ENCODE results near the gene RASL12.
"Not testable (repeated sequence)": the region's sequence is repeated elsewhere in the genome, so short reads cannot be mapped to it uniquely, and the experiment has no call there.

RASL12 gene

DNA sequence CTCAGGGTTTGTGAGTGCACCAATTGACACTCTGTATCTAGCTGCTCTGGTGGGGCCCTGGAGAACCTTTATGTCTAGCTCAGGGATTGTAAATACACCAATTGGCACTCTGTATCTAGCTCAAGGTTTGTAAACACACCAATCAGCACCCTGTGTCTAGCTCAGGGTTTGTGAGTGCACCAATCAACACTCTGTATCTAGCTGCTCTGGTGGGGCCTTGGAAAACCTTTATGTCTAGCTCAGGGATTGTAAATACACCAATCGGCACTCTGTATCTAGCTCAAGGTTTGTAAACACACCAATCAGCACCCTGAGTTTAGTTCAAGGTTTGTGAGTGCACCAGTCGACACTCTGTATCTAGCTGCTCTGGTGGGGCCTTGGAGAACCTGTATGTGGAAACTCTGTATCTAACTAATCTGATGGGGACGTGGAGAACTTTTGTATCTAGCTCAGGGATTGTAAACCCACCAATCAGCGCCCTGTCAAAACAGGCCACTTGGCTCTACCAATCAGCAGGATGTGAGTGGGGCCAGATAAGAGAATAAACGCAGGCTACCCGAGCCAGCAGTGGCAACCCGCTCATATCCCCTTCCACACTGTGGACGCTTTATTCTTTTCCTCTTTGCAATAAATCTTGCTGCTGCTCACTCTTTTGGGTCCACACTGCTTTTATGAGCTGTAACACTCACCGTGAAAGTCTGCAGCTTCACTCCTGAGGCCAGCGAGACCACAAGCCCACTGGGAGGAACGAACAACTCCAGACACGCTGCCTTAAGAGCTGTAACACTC, 8.0 kb upstream of the RASL12 start:
- not testable (repeated sequence) for DNase-seq (ENCODE audit: low spot score)

DNA sequence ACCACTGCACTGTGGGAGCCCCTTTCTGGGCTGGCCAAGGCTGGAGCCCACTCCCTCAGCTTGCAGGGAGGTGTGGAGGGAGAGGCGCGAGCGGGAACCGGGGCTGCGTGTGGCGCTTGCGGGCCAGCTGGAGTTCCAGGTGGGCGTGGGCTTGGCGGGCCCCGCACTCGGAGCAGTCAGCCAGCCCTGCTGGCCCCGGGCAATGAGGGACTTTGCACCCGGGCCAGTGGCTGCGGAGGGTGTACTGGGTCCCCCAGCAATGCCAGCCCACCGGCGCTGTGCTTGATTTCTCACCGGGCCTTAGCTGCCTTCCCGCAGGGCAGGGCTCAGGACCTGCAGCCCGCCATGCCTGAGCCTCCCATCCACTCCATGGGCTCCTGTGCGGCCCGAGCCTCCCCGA, 7.2 kb upstream of the RASL12 start:
- DNase-seq (ENCODE audit: low spot score), result not testable (repeated sequence)

- DNase-seq (ENCODE audit: low spot score), result no peak
Measured at GRCh38 chr15:65072617-65073016, 4.8 kb upstream of the RASL12 start.

DNA sequence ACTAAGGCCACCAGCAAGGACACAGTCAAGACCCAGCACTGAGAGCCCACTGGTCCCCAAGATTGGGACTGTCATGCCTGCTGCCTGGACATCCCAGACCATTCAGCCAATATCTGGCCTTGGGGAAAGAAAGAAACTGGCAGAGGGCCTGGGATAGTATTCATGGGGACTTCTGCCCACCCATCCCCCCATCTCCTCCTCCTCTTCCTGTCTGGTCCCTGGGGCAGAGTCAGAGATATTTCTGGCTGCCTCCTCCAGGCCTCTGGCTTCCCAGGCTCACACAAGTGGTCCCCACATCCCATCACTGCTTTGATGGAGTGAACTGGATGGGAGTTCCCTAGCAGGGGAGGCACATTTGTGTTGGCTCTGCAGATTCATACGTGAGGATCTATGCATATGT, 4.2 kb upstream of the RASL12 start:
- no peak for DNase-seq (ENCODE audit: low spot score)

GRCh38 chr15:65071381-65071811, 3.6 kb upstream of the RASL12 start:
- DNase-seq (ENCODE audit: low spot score), result no peak

DNA sequence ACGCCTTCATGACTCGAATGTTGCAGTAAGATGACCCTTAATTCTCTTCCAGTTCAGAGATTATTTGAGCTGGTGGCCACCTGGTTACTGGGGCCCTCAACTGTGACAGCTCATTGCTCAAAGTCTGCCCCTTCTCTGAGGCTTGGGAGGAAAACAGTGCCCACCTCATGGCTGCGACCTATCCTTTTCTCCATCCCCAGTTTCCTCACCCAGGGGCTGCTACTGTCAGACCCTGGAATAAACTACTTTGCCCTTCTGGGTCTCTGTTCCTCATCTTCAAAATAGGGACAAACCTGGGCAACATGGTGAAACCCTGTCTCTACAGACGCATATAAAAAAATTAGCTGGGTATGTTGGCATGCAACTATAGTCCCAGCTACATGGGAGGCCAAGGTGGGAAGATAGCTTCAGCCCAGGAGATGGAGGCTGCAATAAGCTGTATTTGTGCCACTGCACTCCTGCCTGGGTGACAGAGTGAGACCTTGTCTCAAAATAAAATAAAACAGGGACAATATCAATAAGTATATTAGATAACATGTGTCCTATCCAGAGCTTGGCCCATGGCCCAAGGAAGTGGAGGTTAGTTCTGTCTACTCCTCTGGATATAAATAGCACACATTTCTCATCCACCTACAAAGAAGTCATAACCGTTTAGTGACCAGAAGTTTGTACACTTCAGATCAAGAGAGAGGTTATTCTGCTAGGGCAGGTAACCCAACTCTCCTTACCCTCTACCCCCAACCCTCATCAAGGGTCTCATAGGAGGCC, 2.2 kb upstream of the RASL12 start:
- DNase-seq (ENCODE audit: low spot score), result no peak

- DNase-seq (ENCODE audit: low spot score), result no peak
Measured at GRCh38 chr15:65069179-65069578, 1.4 kb upstream of the RASL12 start.

- DNase-seq (ENCODE audit: low spot score), result no peak
Measured at GRCh38 chr15:65068403-65068788, 605 bp upstream of the RASL12 start.

DNA sequence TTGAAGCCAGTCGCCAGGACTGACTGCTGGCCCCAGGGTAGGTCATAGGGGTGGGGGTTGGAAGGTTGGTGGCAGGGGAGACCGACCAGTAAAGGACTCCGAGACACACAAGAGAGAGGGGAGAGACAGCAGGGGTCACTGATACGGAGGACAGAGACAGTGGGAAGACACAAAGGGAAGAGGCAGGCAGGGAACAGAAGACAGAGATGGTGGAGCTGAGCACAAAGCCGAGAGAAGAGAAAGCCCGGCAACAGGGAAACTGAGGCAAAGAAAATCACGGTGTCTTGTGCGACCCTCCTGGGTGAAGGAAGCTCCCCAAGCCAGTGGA, 510 bp downstream of the RASL12 start:
- no peak for DNase-seq (ENCODE audit: low spot score)

GRCh38 chr15:65066635-65067316, 1.0 kb downstream of the RASL12 start:
- no peak for DNase-seq (ENCODE audit: low spot score)

GRCh38 chr15:65066001-65066634, 1.7 kb downstream of the RASL12 start:
- DNase-seq (ENCODE audit: low spot score), result no peak

- DNase-seq (ENCODE audit: low spot score), result no peak
Measured at GRCh38 chr15:65062726-65063125, 5.1 kb downstream of the RASL12 start.

GRCh38 chr15:65062061-65062460, 5.7 kb downstream of the RASL12 start:
- no peak for DNase-seq (ENCODE audit: low spot score)

DNA sequence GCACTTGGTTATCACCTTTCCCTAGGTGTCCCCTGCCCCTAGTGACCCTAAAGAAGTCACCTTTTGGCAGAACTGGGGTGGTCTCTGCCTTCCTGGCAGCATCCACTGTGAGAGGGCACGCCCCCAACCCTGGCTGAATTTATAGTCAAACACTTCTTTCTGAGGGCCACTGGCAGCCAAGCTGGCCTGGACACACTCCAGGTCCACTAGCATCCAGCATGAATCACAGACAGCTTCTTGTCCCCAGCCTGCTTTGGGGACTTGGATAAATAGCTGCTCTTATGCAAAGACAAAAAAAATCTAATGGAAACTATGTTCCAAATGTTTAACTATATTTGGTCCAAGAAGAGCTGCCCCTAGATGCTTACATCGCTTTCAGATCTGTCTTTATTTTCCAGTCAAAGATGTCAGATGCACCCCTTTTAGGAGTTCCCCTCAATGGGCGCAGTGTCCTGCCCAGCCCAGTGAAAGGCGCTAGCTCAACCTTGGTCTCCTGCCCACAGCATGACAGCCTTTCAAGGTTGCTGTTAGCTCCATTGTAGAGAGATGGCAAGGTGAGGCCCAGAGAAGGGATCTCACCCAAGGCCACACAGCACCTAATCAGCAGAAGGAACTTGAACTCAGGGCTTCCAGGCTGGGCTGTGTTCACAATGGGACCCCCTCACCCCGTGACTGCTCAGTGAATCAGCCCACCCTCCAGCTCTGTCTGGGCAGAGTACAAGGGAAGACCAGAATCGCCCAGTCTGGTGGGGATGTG, 7.0 kb downstream of the RASL12 start:
- no peak for DNase-seq (ENCODE audit: low spot score)

- DNase-seq (ENCODE audit: low spot score), result no peak
Measured at GRCh38 chr15:65059931-65060596, 7.7 kb downstream of the RASL12 start.

- no peak for DNase-seq (ENCODE audit: low spot score)
Measured at GRCh38 chr15:65059369-65059750, 8.4 kb downstream of the RASL12 start.

DNA sequence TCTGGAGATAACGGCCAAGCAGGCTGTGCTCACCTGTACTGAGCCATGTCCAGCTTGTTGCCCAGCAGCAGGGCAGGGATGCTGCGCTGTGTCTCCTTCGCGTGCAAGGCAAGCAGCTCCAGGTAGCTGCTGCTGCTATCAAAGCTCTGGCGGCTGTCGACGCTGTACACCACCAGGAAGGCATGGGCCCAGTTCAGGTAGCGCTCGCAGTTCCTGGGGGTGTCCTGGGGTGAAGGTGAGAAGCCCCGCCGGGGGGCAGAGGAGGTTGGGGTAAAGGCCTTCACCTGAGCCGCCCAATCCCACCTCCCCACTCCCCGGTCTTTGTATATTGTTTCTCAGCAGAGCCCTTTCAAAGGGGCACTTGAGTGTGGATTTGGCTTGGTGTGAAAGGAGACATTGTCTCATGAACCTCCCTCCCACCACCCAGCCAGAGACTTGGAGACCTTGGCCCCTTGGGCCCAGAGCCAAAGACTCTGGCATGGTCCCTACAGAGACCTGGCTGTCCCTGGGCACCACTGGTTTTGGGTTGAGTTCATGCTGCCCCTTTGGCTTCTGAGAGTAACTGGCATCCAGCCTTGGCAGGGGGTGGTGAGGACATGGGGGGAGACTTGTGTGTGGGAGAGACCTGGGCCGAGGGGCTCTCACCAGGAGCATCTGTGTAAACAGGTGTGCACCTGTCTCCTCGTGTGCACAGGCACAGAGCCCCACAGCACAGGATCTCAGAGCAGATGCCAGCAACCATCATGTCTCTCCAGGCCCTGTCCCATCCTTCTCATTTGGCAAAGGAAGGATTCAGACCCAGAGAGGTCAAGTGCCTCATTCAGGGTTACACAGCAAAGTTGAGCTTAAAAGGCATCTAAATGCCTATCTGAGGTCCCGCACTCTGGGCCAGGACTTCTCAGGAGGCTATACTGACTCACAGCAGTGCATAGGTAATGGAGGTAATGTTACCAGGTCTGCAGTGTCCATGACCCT, 9.1 kb downstream of the RASL12 start:
- no peak for DNase-seq (ENCODE audit: low spot score)

DNA sequence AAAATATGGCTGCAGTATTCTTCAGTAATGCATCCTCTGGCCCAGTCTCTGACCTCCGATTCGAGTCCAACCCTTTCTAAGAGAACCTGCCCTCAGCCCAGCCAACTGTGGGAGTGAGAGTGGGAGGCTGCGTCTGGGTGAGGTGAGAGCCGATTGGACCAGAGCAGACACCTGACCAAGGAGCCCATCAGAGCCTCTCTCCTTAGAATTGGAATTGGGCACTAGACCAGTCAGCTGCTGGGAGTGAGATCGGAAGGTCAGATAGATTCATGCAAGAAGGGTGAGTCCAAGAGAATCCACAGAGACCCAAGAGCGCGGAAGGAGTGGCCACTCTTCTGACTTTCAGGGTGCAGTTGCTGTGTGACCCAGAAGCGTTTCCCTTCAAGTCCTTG, 10.2 kb downstream of the RASL12 start:
- DNase-seq (ENCODE audit: low spot score), result no peak

- peak; percentile 98 for DNase-seq (ENCODE audit: low spot score)
Measured at GRCh38 chr15:65056868-65057548, 10.8 kb downstream of the RASL12 start.

DNA sequence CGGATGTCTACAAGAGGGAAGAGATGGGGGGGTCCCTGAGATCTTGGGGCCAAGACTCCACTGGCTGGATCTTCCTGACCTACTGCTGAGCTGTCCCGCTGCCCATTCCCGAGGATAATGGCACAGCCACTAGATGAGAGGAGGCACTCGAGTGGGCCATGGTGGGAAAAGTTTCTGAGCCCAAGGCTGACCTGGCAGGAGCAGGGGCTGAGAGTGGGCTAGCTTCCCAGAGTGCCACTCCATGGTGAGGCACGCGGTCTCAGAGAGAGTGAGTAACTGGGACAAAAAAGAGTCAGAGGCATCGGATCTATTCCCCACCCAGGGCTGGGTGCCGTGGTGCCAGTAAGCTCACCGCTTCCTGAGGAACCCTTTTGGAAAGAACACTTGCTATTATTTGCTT, 11.7 kb downstream of the RASL12 start:
- DNase-seq (ENCODE audit: low spot score), result no peak
